Ovary (tissue), 9 donors: ENCODE measurements around the gene DOK6. TPM values are rescaled to one million over a fixed set of nuclear protein-coding genes. Genes with fewer than 3 reads are reported as not detected.

Source experiments
- DNase-seq, 5 donors: peaks; one replicate each; pipeline ENCODE4 v3.0.0-alpha.2; 2019 to 2020
- H3K27ac ChIP-seq, 2 donors: fragments of 200-600 bp; one replicate each; pipeline versions ENCODE4 v1.5.1 to v1.8.0; 2019 to 2022
- H3K27me3 ChIP-seq: fragments of 200-600 bp; one replicate; pipeline ENCODE4 v1.8.0; 2022
- H3K36me3 ChIP-seq: fragments of 200-600 bp; sonication (generic); one replicate; pipeline ENCODE4 v1.5.1; 2019
- H3K4me1 ChIP-seq: one replicate; pipeline ENCODE4 v1.8.1; 2013; ENCODE audit warnings: mild to moderate bottlenecking, moderate library complexity; ENCODE audit not compliant: insufficient read depth
- H3K4me3 ChIP-seq: fragments of 200-600 bp; sonication (generic); one replicate; pipeline ENCODE4 v1.5.1; 2017
- H3K9me3 ChIP-seq, 2 donors: fragments of 200-600 bp in 1 of 2; sonication (generic) in 1 of 2; one replicate each; pipeline versions ENCODE4 v1.5.1 to v1.8.1; 2013 to 2019; ENCODE audit warnings: mild to moderate bottlenecking in 1 of 2, moderate library complexity in 1 of 2
- EP300 ChIP-seq: sonication (generic); formaldehyde crosslinking; IDR thresholded peaks from one replicate; pipeline ENCODE4 v1.6.1; 2017; ENCODE audit warnings: antibody characterized with exemption
- POLR2A ChIP-seq: fragments of 450-650 bp; IDR thresholded peaks from one replicate; pipeline ENCODE4 v1.6.1; 2017; ENCODE audit warnings: antibody characterized with exemption, mild to moderate bottlenecking, moderate library complexity
- WGBS, 3 donors: extraction: QIAGEN DNeasy Blood & Tissue Kit in 1 of 3; methylation state at CpG; one replicate each; pipeline versions ENCODE4 v1.1.5 to v1.1.7; 2013 to 2017; 5-methylcytosine and 5-hydroxymethylcytosine counted together
- intact Hi-C, 4 donors: fragments of 100-400 bp; cut with DNase I; formaldehyde crosslinking; loops; one replicate each; pipeline versions ENCODE4 v1.11.0 to v1.15.1; 2022 to 2023
- polyA plus RNA-seq, 2 donors: library from polyadenylated mRNA; stranded (reverse); fragments of 200-250 nt in 1 of 2; fragments of 350-450 nt in 1 of 2; fragmentation: Illumina TruSeq in 1 of 2; extraction: RNeasy Lipid Tissue Mini Kit (QIAGEN cat#74804) in 1 of 2; gene quantifications; one replicate each; pipeline ENCODE4 v1.2.3, GENCODE V29; 2013 to 2014
- total RNA-seq, 7 donors: library from RNA; depleted of rRNA in 2 of 7; stranded (reverse); fragments of >200 nt in 2 of 7; fragmentation: NEBNext Ultra II Directional in 3 of 7; extraction: Animal tissue kit (Norgen Biotek cat#: 25700) in 3 of 7; gene quantifications; one replicate each; pipeline versions ENCODE4 v1.1.0 to v1.2.4, GENCODE V29; 2016 to 2023
- TF ChIP-seq, protein P1 (sequence below), 3 donors: fragments of 450-650 bp in 2 of 3; fragments of 200-600 bp in 1 of 3; IDR thresholded peaks; one replicate each; pipeline versions ENCODE4 v1.5.1 to v1.8.0; 2016 to 2022; ENCODE audit warnings: antibody characterized with exemption in 3 of 3, mild to moderate bottlenecking in 1 of 3
- donor health status: DM: no; HTN: no; CAD: no; lungs with moderate emphysema.
- donor health status: DM: no; HTN: no; CAD: no.
- donor health status: Bipolar disorder and iron deficiency.
- donor health status: DM: yes; HTN: yes; CAD: no.
- donor health status: DM: no; HTN: no; CAD: no.
- donor health status: DM: yes; HTN: yes; CAD: no.

Gene DOK6
- total and polyA plus RNA-seq, 9 donors = 1.3 to 4.4 (median 2.8) TPM

DNA sequence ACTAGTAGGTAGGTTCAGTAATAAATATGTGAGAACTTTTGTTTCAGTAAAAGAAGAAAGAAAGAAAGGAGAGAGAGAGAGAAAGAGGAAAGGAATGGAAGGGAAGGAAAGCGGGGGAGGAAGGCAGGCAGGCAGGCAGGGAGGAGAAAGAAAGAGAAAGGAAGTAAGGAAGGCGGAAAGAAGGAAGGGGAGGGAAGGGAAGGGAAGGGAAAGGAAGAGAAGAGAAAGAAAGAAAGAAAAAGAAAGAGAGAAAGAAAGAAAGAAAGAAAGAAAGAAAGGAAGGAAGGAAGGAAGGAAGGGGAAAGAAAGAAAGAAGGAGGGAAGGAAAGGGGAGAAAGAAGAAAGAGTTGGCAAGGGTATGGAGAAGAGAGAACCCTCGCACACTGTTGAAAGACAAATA is 479.4 kb downstream of the DOK6 start:
- H3K36me3 ChIP-seq = no peaks in the 10 kb centered on the region
- H3K27me3 ChIP-seq = no peaks in the 10 kb centered on the region
- TF ChIP-seq, protein P1, sequence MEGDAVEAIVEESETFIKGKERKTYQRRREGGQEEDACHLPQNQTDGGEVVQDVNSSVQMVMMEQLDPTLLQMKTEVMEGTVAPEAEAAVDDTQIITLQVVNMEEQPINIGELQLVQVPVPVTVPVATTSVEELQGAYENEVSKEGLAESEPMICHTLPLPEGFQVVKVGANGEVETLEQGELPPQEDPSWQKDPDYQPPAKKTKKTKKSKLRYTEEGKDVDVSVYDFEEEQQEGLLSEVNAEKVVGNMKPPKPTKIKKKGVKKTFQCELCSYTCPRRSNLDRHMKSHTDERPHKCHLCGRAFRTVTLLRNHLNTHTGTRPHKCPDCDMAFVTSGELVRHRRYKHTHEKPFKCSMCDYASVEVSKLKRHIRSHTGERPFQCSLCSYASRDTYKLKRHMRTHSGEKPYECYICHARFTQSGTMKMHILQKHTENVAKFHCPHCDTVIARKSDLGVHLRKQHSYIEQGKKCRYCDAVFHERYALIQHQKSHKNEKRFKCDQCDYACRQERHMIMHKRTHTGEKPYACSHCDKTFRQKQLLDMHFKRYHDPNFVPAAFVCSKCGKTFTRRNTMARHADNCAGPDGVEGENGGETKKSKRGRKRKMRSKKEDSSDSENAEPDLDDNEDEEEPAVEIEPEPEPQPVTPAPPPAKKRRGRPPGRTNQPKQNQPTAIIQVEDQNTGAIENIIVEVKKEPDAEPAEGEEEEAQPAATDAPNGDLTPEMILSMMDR (IDR thresholded peaks at IDR 0.05) = no peak
- TF ChIP-seq POLR2A = no peak
- TF ChIP-seq EP300 = no peak
- no peak for DNase-seq
- no peak overlapping the region for H3K27ac ChIP-seq
- H3K4me3 ChIP-seq = no peak overlapping the region
- no peaks in the 10 kb centered on the region for H3K4me1 ChIP-seq
- intact Hi-C loops = no loop called here
- 95 to 96% (median 96%) methylated on average over 3 of the region's 3 CpGs for WGBS, 3 donors
- no peaks in the 10 kb centered on the region for H3K9me3 ChIP-seq

DNA sequence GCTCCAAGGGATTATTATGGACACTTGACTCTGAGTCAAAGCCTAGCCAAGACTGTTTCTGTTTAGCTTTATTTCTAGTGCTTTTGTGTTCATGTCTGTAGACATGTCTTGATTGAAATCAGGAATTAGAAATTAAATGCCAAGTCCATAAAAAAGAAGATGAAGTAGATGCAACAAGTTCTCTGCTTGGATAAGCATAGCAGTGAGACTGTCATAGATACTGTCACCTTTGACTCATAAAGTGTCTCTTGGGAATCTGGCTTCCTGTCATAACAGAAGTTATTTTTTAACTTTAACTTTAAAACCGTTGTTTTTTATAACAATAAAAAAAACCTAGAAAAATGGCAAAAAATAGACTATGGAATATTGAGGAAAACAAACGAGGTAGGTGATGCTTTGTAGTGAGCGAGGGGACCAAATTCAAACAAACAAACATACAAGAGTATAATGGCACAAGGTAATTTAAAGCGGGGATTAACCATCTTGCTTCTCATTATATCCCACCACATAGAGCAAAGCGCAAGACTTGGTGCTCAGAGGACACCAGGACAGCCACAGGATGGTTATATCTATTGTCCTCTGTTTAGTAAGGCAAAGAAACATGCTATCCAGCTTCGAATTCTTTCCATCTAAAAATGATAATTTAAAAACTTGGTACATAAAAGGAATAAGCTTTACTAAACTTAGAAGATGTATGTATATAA is 482.4 kb downstream of the DOK6 start:
- Histone ChIP-seq H3K4me3 (no peak overlapping the region), H3K9me3 (no peaks in the 10 kb centered on the region), H3K4me1 (no peaks in the 10 kb centered on the region), H3K27me3 (no peaks in the 10 kb centered on the region), H3K36me3 (no peaks in the 10 kb centered on the region), H3K27ac (no peak overlapping the region)
- TF ChIP-seq, protein P1 (IDR thresholded peaks at IDR 0.05) = no peak
- TF ChIP-seq EP300 (no peak), POLR2A (no peak)
- DNase-seq = no peak
- WGBS, 3 donors = 85 to 89% (median 86%) methylated on average over 6 of the region's 6 CpGs
- intact Hi-C loops = no loop called here

- TF ChIP-seq, protein P1 (IDR thresholded peaks at IDR 0.05) = no peak
- TF ChIP-seq POLR2A = no peak
- no peak for TF ChIP-seq EP300
- intact Hi-C loops = no loop called here
- DNase-seq = no peak
- H3K27me3 ChIP-seq = no peaks in the 10 kb centered on the region
- H3K9me3 ChIP-seq = no peaks in the 10 kb centered on the region
- H3K4me3 ChIP-seq = no peak overlapping the region
- no peaks in the 10 kb centered on the region for H3K36me3 ChIP-seq
- WGBS, 3 donors = 58 to 63% (median 62%) methylated on average over 3 of the region's 3 CpGs
- H3K4me1 ChIP-seq = no peaks in the 10 kb centered on the region
- no peak overlapping the region for H3K27ac ChIP-seq
Measured at GRCh38 chr18:69883781-69884180, 483.1 kb downstream of the DOK6 start.

- intact Hi-C loops = no loop called here
- no peaks in the 10 kb centered on the region for H3K27me3 ChIP-seq
- no peak overlapping the region for H3K4me3 ChIP-seq
- H3K27ac ChIP-seq = no peak overlapping the region
- TF ChIP-seq POLR2A = no peak
- no peak for TF ChIP-seq EP300
- TF ChIP-seq, protein P1 (IDR thresholded peaks at IDR 0.05) = no peak
- no peaks in the 10 kb centered on the region for H3K36me3 ChIP-seq
- no peaks in the 10 kb centered on the region for H3K9me3 ChIP-seq
- DNase-seq = no peak
- no peaks in the 10 kb centered on the region for H3K4me1 ChIP-seq
- 90 to 93% (median 93%) methylated on average over 4 of the region's 4 CpGs for WGBS, 3 donors
Measured at GRCh38 chr18:69885355-69885754, 484.7 kb downstream of the DOK6 start.
